ENCODE data around the gene INS. TPM values are rescaled to one million over a fixed set of nuclear protein-coding genes. Genes with fewer than 3 reads are reported as not detected.

INS gene
- total and polyA plus RNA-seq, 2 donors (not counting 1 experiment from before 2014, with no cell fraction given) = not detected

GRCh38 chr11:2191883-2192282, 30.9 kb upstream of the INS start:
- POLR2A ChIA-PET = no interaction called here
- Mint-ChIP-seq H3K9me3 (ENCODE audit: insufficient read depth) (no peaks in the 10 kb centered on the region), H3K27me3 (peaks cover 16% of the 10 kb centered on the region), H3K4me1 (peaks cover 13% of the 10 kb centered on the region), H3K4me3 (no peak overlapping the region), H3K27ac (no peak overlapping the region)
- TF ChIP-seq EZH2 (IDR thresholded peaks at IDR 0.05; ENCODE audit: borderline replicate concordance, insufficient read depth, low read depth, low read length, poor library complexity, severe bottlenecking) (no peak), CTCF (IDR thresholded peaks at IDR 0.05) (no peak)
- Histone ChIP-seq H3K27me3 (replicated peaks in 1 of 4; ENCODE audit: control extremely low read depth in 1 of 4, control insufficient read depth in 3 of 4, insufficient read depth in 4 of 4, low read length in 3 of 4) (peaks cover 0 to 10% (median 2%) of the 10 kb centered on the region in 4 experiments), H2AFZ (ENCODE audit: insufficient read depth, low read depth, low read length, poor library complexity, severe bottlenecking) (no peak overlapping the region), H4K20me1 (ENCODE audit: control insufficient read depth, insufficient read depth, low read length, poor library complexity, severe bottlenecking) (no peaks in the 10 kb centered on the region), H3K79me2 (ENCODE audit: control insufficient read depth, insufficient read depth, low read length) (no peaks in the 10 kb centered on the region), H3K9ac (ENCODE audit: low read length) (no peak overlapping the region), H3K4me2 (replicated peaks; ENCODE audit: low read depth, low read length, poor library complexity, severe bottlenecking) (no peak overlapping the region), H3K36me3 (replicated peaks in 1 of 2; ENCODE audit: control extremely low read depth in 1 of 2, control insufficient read depth in 1 of 2, extremely low read depth in 1 of 2, insufficient read depth in 2 of 2, low read length in 1 of 2) (no peaks in the 10 kb centered on the region), H3K9me3 (ENCODE audit: control extremely low read depth in 1 of 3, control insufficient read depth in 2 of 3, insufficient read depth in 1 of 3, low read length in 2 of 3) (no peaks in the 10 kb centered on the region), H3K4me3 (ENCODE audit: control extremely low read depth in 1 of 5, extremely low read depth in 1 of 5, insufficient read depth in 1 of 5, low read depth in 2 of 5, low read length in 4 of 5) (no peak overlapping the region), H3K4me1 (ENCODE audit: control insufficient read depth in 2 of 2, insufficient read depth in 2 of 2, low read length in 2 of 2) (peaks cover 7 to 30% of the 10 kb centered on the region in 2 donors), H3K27ac (ENCODE audit: low read length in 2 of 2) (no peak overlapping the region)
- ATAC-seq (ENCODE audit: low read depth) (no peak), DNase-seq (no peak)
- intact Hi-C loops (cut with micrococcal nuclease) = no loop called here
- CTCF ChIA-PET = interaction anchor here (4.5 kb wide), 1 partner anchor 228 kb away, joined by 28 read pairs; no protein-coding TSS in a partner anchor
- whole genome bisulfite sequencing (ENCODE audit: insufficient coverage) = 88% methylated on average over 6 of the region's 7 CpGs

GRCh38 chr11:2190657-2191471, 29.9 kb upstream of the INS start:
- DNase-seq (peak; percentile 36), ATAC-seq (ENCODE audit: low read depth) (peak; percentile 20)
- Mint-ChIP-seq H3K27me3 (peaks cover 7% of the 10 kb centered on the region), H3K4me3 (no peak overlapping the region), H3K4me1 (peaks cover 11% of the 10 kb centered on the region), H3K27ac (no peak overlapping the region), H3K9me3 (ENCODE audit: insufficient read depth) (no peaks in the 10 kb centered on the region)
- no peaks in the 10 kb centered on the region for H3K36me3 ChIP-seq (replicated peaks in 1 of 2; ENCODE audit: control extremely low read depth in 1 of 2, control insufficient read depth in 1 of 2, extremely low read depth in 1 of 2, insufficient read depth in 2 of 2, low read length in 1 of 2)
- no peaks in the 10 kb centered on the region for H3K79me2 ChIP-seq (ENCODE audit: control insufficient read depth, insufficient read depth, low read length)
- H4K20me1 ChIP-seq (ENCODE audit: control insufficient read depth, insufficient read depth, low read length, poor library complexity, severe bottlenecking) = no peaks in the 10 kb centered on the region
- WGBS (ENCODE audit: insufficient coverage) = 25% methylated on average over 30 of the region's 30 CpGs
- no peak overlapping the region for H3K27ac ChIP-seq (ENCODE audit: low read length in 2 of 2)
- no peaks in the 10 kb centered on the region for H3K9me3 ChIP-seq (ENCODE audit: control extremely low read depth in 1 of 3, control insufficient read depth in 2 of 3, insufficient read depth in 1 of 3, low read length in 2 of 3)
- POLR2A ChIA-PET = no interaction called here
- no peak overlapping the region for H3K9ac ChIP-seq (ENCODE audit: low read length)
- intact Hi-C loops (cut with micrococcal nuclease) = no loop called here
- no peak for TF ChIP-seq EZH2 (IDR thresholded peaks at IDR 0.05; ENCODE audit: borderline replicate concordance, insufficient read depth, low read depth, low read length, poor library complexity, severe bottlenecking)
- TF ChIP-seq CTCF (IDR thresholded peaks at IDR 0.05) = no peak
- H3K4me1 ChIP-seq (ENCODE audit: control insufficient read depth in 2 of 2, insufficient read depth in 2 of 2, low read length in 2 of 2) = peaks cover 9 to 33% of the 10 kb centered on the region in 2 donors
- H3K4me2 ChIP-seq (replicated peaks; ENCODE audit: low read depth, low read length, poor library complexity, severe bottlenecking) = no peak overlapping the region
- peak overlapping the region; percentile 64 for H2AFZ ChIP-seq (ENCODE audit: insufficient read depth, low read depth, low read length, poor library complexity, severe bottlenecking)
- peaks cover 0 to 8% (median 2%) of the 10 kb centered on the region in 4 experiments for H3K27me3 ChIP-seq (replicated peaks in 1 of 4; ENCODE audit: control extremely low read depth in 1 of 4, control insufficient read depth in 3 of 4, insufficient read depth in 4 of 4, low read length in 3 of 4)
- no peak overlapping the region for H3K4me3 ChIP-seq (ENCODE audit: control extremely low read depth in 1 of 5, extremely low read depth in 1 of 5, insufficient read depth in 1 of 5, low read depth in 2 of 5, low read length in 4 of 5)
- CTCF ChIA-PET = no interaction called here
